Cardiac septum (tissue), 1 donor: ENCODE data around the gene PEF1. TPM values are rescaled to one million over a fixed set of nuclear protein-coding genes. Genes with fewer than 3 reads are reported as not detected.

Experiments used
- DNase-seq: peaks from one replicate; pipeline ENCODE4 v3.0.0-alpha.2; 2020; ENCODE audit warnings: low spot score
- intact Hi-C: fragments of 100-400 bp; cut with DNase I; formaldehyde crosslinking; loops from one replicate; pipeline ENCODE4 v1.14.0; 2022
- total RNA-seq: library from RNA; stranded (reverse); fragmentation: NEBNext Ultra II Directional; extraction: Animal tissue kit (Norgen Biotek cat#: 25700); gene quantifications from one replicate; pipeline ENCODE4 v1.2.1, GENCODE V29; 2021
- donor health status: DM: no; HTN: no; CAD: no.

The PEF1 gene
- total RNA-seq, 1 donor from 2014 or later = 55.1 TPM

GRCh38 chr1:31642366-31642765, 2.3 kb downstream of the PEF1 start:
- DNase-seq = no peak
- intact Hi-C loops = no loop called here

- intact Hi-C loops = no loop called here
Observed at GRCh38 chr1:31640964-31641363, 3.7 kb downstream of the PEF1 start.

GRCh38 chr1:31640179-31640578, 4.5 kb downstream of the PEF1 start:
- intact Hi-C loops = no loop called here
- DNase-seq = no peak

More at GRCh38 chr1:31640964-31641363, 3.7 kb downstream of the PEF1 start:
- no peak for DNase-seq

GRCh38 chr1:31639543-31639942, 5.1 kb downstream of the PEF1 start:
- intact Hi-C loops = no loop called here

GRCh38 chr1:31637915-31638673, 6.6 kb downstream of the PEF1 start:
- intact Hi-C loops = no loop called here
- no peak for DNase-seq

More at GRCh38 chr1:31639543-31639942, 5.1 kb downstream of the PEF1 start:
- no peak for DNase-seq

GRCh38 chr1:31633117-31633516, 11.6 kb downstream of the PEF1 start:
- intact Hi-C loops = no loop called here
- no peak for DNase-seq

GRCh38 chr1:31632649-31633048, 12.0 kb downstream of the PEF1 start:
- intact Hi-C loops = no loop called here
- DNase-seq = no peak

- DNase-seq = no peak
- intact Hi-C loops = loop anchor here (5.0 kb wide), 1 partner anchor 247 kb away; no protein-coding TSS in a partner anchor
Observed at GRCh38 chr1:31628931-31629556, 15.6 kb downstream of the PEF1 start.

- intact Hi-C loops = loop anchor here (2.0 to 5.0 kb wide), 2 partner anchors 53 to 246 kb away; no protein-coding TSS in a partner anchor
- DNase-seq = no peak
Observed at GRCh38 chr1:31627930-31628559, 16.6 kb downstream of the PEF1 start.

- intact Hi-C loops = loop anchor here (2.0 to 5.0 kb wide), 2 partner anchors 53 to 245 kb away; no protein-coding TSS in a partner anchor
- peak; percentile 82 for DNase-seq
Observed at GRCh38 chr1:31627301-31627929, 17.3 kb downstream of the PEF1 start.

GRCh38 chr1:31626223-31627207, 18.2 kb downstream of the PEF1 start:
- no peak for DNase-seq

GRCh38 chr1:31625561-31626222, 19.0 kb downstream of the PEF1 start:
- no peak for DNase-seq
- intact Hi-C loops = loop anchor here (2.0 to 5.0 kb wide), 2 partner anchors 51 to 243 kb away; no protein-coding TSS in a partner anchor

More at GRCh38 chr1:31626223-31627207, 18.2 kb downstream of the PEF1 start:
- intact Hi-C loops = loop anchor here (2.0 to 5.0 kb wide), 2 partner anchors 52 to 244 kb away; no protein-coding TSS in a partner anchor

GRCh38 chr1:31624731-31625514, 19.8 kb downstream of the PEF1 start:
- intact Hi-C loops = loop anchor here (5.0 kb wide), 1 partner anchor 243 kb away; no protein-coding TSS in a partner anchor
- DNase-seq = no peak

GRCh38 chr1:31624309-31624708, 20.4 kb downstream of the PEF1 start:
- no peak for DNase-seq
- intact Hi-C loops = no loop called here

GRCh38 chr1:31623365-31623764, 21.3 kb downstream of the PEF1 start:
- DNase-seq = no peak
- intact Hi-C loops = no loop called here

- intact Hi-C loops = no loop called here
Observed at GRCh38 chr1:31621847-31622730, 22.6 kb downstream of the PEF1 start.

More at GRCh38 chr1:31621847-31622730, 22.6 kb downstream of the PEF1 start:
- DNase-seq = no peak
